PFSK-1 (cell line): Measurements from ENCODE around the gene GSTO2.

Experiments
- POLR2AphosphoS5 ChIP-seq: IDR thresholded peaks from 2 replicates; pipeline ENCODE4 v1.6.1; 2012; ENCODE audit warnings: low read depth, mild to moderate bottlenecking, control low read depth, low read length, moderate library complexity
- SIN3A ChIP-seq: IDR thresholded peaks from 2 replicates; pipeline ENCODE4 v1.6.1; 2012; ENCODE audit warnings: mild to moderate bottlenecking, low read length, moderate library complexity, borderline replicate concordance; ENCODE audit not compliant: insufficient read depth

DNA sequence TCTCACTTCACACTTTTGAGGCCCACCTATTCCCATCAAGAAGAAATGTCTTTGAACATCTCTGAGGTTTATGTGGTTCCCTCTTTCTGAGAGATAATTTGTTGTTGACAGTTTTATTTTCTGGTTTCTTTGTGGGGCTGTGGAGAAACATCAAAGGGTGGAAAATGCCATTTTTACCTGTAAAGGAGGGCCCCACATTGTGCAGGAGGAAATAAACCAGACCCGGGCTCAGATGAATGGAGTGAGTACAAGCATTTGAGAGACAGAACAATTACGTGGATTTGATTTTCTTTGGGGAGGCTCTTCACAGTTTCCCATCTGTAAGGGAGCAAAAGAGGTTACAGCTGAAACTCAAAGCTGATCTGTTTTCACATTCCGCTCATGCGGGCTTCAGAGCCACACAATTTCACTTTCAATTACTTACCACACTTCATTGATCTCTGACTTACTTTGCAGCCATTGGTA, 39.5 kb downstream of the GSTO2 start:
- no peak for TF ChIP-seq SIN3A
- TF ChIP-seq POLR2AphosphoS5, result no peak
